GM19438 (cell line): ENCODE data around the gene KRTAP5-4.
"Not testable (repeated sequence)": the region's sequence is repeated elsewhere in the genome, so short reads cannot be mapped to it uniquely, and the experiment has no call there.

ENCODE experiments used
- ATAC-seq: cut with Tn5 transposase; IDR thresholded peaks from one replicate; pipeline ENCODE4 v1.9.1; 2021; ENCODE audit warnings: low read depth; ENCODE audit not compliant: unreplicated experiment

KRTAP5-4 gene

DNA sequence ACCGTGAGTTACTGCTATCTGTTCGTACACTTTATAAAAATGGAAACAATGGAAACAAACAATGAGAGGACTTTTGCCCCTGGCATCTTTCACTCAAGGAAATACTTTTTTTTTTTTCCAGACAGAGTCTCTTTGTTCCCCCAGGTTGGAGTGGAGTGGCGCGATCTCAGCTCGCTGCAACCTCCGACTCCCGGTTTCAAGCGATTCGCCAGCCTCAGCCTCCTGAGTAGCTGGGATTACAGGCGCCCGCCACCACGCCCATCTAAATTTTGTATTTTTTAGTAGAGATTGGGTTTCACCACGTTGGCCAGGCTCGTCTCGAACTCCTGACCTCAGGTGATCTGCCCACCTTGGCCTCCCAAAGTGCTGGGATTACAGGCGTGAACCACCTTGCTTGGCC is 46.2 kb downstream of the KRTAP5-4 start:
- not testable (repeated sequence) for ATAC-seq

- ATAC-seq, result no peak
Measured at GRCh38 chr11:1574933-1575242, 47.0 kb downstream of the KRTAP5-4 start.

DNA sequence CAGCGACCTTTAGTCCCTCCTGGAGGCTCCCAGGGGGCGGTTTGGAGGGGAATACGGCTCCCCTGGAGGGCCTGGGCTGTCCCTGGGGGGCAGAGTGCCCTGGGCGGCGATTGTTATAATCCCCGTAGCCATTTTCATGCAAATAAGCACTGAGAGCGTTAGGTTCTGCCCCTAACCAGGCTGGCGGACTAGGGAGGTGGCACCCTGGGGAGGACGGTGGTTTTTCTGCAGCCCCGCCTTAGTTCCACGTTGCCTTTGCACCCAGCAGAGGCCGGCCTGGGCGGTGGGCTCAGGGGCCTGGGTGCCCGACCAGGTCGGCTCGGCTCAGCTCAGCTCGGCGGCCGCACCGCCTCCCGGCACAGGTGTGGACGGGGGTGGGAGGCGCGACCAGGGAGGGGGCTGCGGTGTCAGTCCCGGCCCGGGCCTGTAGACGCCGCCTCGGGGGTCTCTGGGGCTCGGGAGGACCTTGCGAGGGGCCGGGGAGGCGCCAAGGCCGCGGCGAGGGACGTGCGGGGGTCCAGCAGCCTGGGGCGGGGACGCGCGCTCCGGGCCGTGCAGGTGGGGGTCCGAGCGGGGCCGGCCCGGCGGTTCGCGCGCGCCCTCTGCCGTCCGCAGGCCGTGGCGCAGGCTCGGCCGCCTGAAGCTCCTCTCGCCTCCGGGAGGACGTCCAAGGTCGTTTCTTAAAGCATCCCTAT is 47.6 kb downstream of the KRTAP5-4 start:
- no peak for ATAC-seq

DNA sequence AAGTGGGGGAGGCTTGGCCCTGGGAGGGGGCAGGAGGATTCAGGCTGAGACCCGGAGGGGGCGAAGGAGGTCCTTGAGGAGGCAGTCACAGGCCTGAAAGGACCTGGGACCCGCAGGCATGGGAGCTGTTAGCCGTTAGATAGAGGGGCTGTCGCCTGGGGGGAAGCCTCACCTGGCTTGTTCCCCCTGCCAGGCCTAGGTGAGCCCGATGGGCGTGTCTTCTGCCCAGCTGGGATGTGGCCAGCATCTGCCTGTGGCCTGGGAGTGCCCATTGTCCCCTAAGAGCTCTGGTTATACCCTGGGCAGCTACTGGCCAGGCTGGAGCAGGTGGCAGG is 48.1 kb downstream of the KRTAP5-4 start:
- no peak for ATAC-seq

- ATAC-seq, result no peak
Measured at GRCh38 chr11:1573077-1573902, 48.6 kb downstream of the KRTAP5-4 start.

DNA sequence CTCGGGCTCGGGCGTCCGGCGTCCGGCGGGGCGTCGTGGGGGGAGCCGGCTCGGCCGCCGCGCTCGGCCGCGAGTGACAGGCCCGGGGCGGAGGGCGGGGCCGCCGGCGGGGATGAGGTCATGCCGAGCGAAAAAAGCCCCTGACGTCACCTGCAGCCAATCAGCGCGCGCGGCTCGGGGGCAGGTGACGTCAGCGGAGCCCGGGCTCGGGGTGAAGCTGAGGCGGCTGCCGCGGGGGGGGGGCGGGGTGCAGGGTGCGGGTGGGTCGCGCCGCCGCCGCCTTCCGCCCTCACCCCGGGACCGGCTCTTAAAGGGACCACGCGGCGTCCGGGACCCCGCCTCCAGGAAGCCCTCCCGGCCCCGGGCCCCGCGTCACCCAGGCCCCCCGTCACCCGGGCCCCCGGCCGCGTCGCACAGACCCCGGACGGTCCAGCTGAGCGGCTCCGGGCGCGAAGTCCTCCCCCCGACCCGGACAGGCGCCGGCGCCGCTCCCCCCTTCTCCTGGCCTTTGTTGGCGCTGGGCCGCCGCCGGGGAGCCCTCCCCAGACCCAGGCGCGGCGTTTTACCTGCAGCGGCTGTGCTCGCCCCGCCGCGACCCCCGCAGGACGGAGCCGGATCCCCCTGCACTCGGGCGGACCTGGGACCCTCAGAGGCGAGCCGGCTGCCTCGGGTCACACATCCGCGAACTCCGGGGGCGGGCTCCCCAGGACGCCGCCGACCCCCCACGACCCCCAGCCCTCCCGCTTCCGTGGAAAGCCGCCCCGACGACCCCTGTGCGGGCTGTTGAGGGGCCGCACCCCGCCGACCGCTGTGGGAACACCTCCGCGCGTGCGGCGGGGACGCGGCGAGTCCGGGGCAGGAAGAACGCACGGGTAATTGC is 49.5 kb downstream of the KRTAP5-4 start, which contains the start of gene DUSP8:
Gene DUSP8 (minus strand): TSS at position 75 of the 880 bp plus-strand sequence. CDS start 6,445 bp downstream, outside the sequence.
- peak; percentile 53 for ATAC-seq

- no peak for ATAC-seq
Measured at GRCh38 chr11:1571760-1572196, 50.2 kb downstream of the KRTAP5-4 start.
